GM19351 (cell line): ENCODE data around the gene COA4.

Experiments
- ATAC-seq: cut with Tn5 transposase; IDR thresholded peaks from one replicate; pipeline ENCODE4 v1.9.1; 2021; ENCODE audit warnings: mild to moderate bottlenecking, moderate library complexity; ENCODE audit not compliant: unreplicated experiment

COA4 gene

DNA sequence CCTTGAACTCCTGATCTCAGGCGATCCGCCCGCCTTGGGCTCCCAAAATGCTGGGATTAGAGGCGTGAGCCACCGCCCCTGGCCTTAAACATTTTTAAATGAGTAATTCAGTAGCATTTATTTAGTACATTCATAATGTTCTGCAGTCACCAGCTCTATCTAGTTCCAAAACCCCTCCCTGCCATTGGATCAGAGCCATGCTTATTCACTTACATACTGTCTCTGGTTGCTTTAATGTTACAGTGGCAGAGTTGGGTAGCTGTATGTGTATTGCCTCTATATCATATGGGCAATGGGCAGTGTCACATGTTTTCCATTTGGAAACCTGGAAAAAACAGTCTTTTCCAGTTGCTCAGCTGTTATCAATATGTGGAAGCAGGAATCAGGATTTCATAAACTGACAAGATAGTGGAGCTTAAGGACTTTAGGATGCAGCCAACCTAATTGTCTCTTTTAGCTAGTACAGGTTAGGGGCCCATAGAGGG is 10.5 kb downstream of the COA4 start:
- no peak for ATAC-seq

DNA sequence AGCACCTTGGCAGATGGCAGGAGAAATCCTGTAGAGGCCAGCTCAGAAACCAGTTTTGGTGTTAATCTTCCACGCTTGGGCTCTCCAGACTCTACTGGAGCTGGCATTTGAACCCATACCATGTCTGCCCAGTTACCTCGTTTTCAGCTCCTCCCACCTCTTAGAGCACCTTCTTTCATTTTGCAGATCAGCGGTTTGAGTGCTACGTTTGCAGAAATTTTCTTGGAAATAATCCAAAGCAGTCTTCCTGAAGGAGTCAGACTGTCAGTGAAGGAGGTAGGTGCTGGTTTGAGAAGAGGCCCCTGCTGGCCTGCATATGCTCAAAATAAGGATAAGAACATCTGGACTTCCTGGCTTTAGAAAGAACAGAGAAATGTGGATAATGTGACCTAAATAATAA is 13.7 kb downstream of the COA4 start:
- no peak for ATAC-seq

DNA sequence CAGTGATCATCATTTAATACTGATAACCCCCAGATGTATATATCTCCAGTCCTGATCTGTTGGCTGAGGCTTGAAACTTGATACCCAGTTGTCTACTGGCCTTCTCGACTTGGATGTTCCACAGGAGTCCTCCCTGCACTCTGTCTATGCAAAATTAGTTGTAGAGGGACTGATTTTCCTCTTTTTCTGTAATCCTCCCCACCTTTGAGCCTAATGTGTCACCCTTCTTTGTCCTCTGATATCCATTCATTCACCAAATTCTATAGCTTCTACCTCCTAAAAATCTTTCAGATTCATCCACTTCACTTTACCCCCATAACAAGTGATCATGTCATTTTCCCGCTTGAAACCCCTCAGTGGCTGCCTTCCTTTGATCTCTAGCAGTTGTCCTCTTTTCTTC is 16.4 kb downstream of the COA4 start:
- ATAC-seq, result no peak

DNA sequence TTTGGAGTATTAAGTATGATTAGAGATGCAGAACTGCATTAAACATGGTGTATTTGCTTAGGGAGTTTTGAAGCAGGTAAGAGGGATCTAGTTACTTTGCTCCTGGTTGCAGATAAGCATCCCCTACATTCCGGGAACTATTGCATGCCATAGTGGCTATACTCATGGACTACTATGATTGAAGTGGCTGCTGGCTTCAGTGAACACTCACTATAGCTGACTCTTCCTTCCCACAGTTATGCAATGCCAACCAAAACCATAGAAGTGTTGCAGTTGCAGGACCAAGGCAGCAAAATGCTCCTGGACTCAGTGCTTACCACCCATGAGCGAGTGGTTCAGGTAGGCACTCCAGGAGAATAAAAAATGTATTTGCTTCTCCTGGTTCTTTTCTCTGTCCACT is 17.0 kb downstream of the COA4 start:
- ATAC-seq, result no peak

DNA sequence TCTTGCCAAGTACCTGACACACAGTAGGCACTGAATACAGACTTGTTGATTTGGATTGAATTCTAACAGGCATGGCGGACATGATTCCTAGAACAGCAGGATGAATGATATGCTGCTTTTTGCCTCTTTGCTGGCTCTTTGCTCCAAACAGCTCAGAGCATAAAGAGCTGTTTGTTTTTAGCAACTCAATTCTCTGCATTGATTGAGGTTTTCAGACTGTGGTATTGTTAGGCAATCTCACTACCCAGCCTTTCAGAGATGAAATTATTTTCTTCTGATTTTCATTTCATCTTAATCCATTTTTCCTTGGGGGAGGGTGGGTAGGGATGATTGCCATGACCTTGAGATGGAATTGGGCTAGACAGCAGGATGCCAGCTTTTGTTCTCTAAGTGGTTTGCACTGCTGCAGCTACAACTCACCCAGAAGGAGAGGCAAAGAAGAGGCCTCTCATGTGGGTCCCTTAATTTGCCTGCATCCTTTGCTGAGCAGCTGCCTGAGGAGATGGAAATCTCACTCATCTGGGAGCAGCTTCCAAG is 20.5 kb downstream of the COA4 start:
- ATAC-seq, result no peak

DNA sequence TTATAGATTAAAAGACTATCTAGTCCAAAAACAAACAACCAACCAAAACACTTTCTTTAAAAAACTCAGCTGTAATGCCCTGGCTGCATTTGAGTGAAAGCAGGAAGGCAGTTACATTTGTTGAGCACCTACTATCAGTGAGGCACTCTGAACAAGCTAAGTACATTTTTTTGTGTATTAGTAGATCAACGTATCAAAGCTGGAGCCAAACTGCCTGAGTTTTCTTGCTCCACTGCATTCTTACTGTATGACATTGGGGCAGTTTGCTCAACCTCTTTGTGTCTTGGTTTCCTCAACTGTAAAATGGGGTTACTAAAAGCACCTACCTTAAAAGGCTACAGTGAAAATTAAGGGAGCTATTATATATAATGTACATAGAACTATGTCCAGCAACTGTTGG is 22.0 kb downstream of the COA4 start:
- no peak for ATAC-seq

DNA sequence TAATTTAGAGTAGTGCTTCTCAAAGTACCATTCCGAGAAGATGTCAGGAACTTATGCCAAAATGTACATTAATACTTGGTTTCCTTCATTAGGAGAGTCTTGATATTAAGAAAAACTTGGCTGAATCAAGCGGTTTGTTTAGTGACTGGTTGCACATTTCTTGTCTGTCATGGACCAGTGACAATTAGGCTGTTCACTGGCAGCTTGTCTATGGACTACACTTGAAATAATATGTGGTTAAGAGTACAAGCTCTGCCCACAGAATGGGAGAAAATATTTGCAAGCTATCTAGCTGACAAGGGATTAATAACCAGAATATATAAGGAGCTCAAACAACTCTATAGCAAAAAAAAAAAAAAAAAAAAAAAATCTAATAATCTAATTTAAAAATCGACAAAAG is 24.6 kb downstream of the COA4 start:
- ATAC-seq, result no peak

DNA sequence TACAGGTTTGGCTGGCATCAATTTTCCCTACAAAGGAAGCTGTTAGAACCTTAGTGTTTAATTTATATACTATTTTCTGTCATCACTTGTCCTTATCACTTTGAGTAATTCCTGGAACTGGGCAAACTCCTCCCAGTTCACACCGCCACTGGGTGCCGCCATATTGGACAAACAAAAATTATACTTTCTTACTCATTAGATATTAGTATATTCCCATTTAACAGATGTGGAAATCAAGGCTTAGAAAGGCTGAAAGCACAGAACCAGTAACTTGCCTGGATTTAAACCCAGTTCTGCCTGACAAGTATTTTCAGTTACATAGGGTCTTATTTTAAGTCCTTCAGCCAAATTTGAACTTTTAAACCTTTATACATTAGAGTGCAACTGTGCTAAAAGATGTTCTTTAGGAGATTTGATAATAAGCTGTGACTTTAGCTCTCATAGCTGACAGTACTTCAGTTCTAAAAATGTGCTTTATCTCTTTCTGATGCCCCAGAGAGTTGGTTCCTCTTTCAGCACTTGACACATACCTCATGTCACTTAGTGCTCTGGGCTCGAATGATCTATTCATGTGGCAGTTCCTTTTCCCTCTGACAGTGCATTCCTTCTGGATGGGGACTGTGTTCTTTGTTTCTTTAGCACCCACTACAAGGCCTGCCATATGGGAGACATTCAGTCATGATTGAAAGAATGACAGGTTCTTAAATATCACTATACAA is 25.4 kb downstream of the COA4 start:
- no peak for ATAC-seq

DNA sequence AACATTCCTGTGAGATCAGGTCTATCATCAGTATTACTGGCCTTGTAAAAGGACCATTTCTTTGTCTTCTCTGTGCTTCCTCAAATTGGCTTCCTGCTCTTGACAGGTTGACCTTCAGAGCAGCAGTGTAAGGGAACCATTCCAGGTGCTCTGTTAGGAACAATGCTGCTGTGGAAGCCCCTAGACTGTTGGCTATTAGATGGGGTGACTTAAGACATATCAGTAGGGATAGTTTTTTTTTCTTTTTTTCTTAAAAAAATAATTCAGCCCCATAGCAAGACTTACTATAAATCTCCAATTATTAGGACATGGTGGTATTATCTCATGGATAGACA is 37.6 kb downstream of the COA4 start:
- no peak for ATAC-seq

DNA sequence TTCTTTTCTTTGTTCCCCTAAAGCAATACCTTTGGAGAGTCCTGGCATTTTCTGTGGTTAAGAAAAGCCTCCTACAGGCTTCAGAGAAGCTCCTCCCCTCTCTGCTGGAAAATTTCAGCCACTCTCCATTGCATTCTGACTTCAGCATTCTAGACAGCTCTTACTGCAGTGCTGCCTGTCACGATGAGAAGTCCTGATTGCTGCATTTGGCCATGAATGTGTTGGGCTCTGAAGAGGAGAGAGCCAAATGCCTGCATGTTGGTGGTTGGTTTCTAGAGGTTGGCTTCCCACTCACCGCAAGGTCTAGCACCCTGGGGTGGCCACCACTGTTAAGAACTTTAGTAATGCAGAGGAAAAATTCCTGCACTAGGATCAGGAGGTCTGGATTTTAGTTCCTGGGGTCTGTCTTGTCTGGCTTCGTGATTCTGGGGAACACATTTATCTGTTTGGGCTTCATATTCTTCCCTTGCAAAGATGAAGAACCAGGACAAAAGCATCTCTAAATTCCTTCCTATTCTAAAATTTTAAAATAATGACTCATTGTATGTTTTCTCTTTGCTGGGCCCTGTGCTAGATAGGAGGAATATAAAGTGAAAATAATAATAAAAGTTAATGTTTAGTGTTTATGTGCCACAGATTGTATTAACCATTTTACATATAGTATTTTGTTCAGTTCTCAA is 38.1 kb downstream of the COA4 start:
- ATAC-seq, result no peak

DNA sequence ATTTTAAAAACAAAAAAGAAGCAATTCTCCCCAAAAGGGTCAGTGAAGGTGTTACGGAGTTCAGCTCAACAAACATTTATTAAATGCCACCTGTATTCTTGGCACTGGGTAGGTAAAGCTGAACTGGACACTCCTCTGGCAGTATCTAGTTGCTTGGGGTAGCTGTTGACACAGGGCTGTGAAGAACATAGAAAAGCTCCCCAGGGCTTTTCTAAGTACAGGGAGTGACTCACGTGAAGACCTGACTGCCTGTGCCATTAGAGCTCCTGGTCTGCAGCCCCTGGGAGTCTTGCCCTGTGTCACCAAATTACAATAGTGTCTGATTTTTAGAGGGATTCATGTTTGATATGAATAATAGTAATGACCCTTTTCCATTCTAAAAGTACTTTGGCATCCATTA is 43.6 kb downstream of the COA4 start:
- ATAC-seq, result no peak

DNA sequence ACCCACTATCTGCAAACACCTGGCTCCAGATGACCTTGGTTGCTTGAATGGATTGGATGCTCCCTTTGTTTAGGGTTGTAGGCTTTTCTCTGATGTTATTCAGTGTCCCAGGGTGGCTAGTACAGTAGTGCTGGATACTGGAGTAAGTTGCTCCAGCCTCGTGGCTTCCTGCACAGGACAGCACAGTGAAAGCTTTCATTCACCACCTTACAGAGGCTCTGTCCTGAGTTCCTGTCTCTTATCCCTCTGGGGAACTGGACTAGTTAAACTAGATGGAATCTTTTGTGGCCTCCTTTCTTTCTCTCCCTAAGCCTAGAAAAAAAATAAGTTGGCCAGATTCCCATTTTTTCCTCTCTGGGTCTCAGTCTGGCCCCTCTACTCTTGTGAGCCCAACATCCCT is 46.4 kb downstream of the COA4 start:
- ATAC-seq, result no peak
